IMR-90 (cell line): ENCODE measurements around the gene CCDC60. TPM values are rescaled to one million over a fixed set of nuclear protein-coding genes. Genes with fewer than 3 reads are reported as not detected.

Experiments
- ATAC-seq: fragments of 200-7000 bp; cut with Tn5 transposase; 2 replicates; pipeline ENCODE4 v1.9.1; 2020; ENCODE audit warnings: low read depth, mild to moderate bottlenecking, moderate library complexity
- BruUV-seq: library from RNA; stranded (reverse); fragments of 400-500 nt; replicated peaks from 2 replicates; lab custom pipeline; 2021; lab: Mats Ljungman, UMichigan
- CTCF ChIA-PET: fragments of 300-600 bp; formaldehyde crosslinking; extraction: SDS; loops from one replicate; lab custom pipeline; 2021; ENCODE audit warnings: antibody characterized with exemption; lab: Yijun Ruan, JAX
- POLR2A ChIA-PET: fragments of 300-600 bp; sonication (Branson Sonifier 250); formaldehyde crosslinking; loops from one replicate; lab custom pipeline; 2022; ENCODE audit warnings: antibody characterized with exemption; ENCODE audit not compliant: unreplicated experiment; lab: Charles Lee
- DNase-seq: peaks from one replicate; pipeline ENCODE4 v3.0.0; 2013
- H2AFZ ChIP-seq: replicated peaks from 2 replicates; pipeline ENCODE3; 2013; ENCODE audit warnings: low read length, mild to moderate bottlenecking; ENCODE audit not compliant: poor library complexity
- H2AK5ac ChIP-seq: 2 replicates; pipeline ENCODE4 v1.6.1; 2013; ENCODE audit warnings: low read depth, low read length, inconsistent platforms
- H2AK9ac ChIP-seq: replicated peaks from 2 replicates; pipeline ENCODE3; 2013; ENCODE audit warnings: mild to moderate bottlenecking, low read depth, low read length, moderate library complexity; ENCODE audit not compliant: poor library complexity
- H2BK120ac ChIP-seq: 2 replicates; pipeline ENCODE4 v1.6.1; 2013; ENCODE audit warnings: low read depth, low read length, inconsistent platforms
- H2BK15ac ChIP-seq: 3 replicates; pipeline ENCODE4 v1.6.1; 2013; ENCODE audit warnings: low read depth, low read length, inconsistent platforms
- H2BK20ac ChIP-seq: 2 replicates; pipeline ENCODE4 v1.6.1; 2013; ENCODE audit warnings: low read depth, mild to moderate bottlenecking, inconsistent platforms, low read length, moderate library complexity
- H2BK5ac ChIP-seq: 2 replicates; pipeline ENCODE4 v1.6.1; 2013; ENCODE audit warnings: mild to moderate bottlenecking, low read depth, low read length, inconsistent platforms; ENCODE audit not compliant: poor library complexity, severe bottlenecking
- H3K14ac ChIP-seq: replicated peaks from 2 replicates; pipeline ENCODE4 v1.6.1; 2013; ENCODE audit warnings: low read depth, low read length, inconsistent platforms
- H3K18ac ChIP-seq: 2 replicates; pipeline ENCODE4 v1.6.1; 2013; ENCODE audit warnings: low read depth, low read length, control low read depth
- H3K23ac ChIP-seq: 2 replicates; pipeline ENCODE4 v1.6.1; 2013; ENCODE audit warnings: low read depth, low read length, inconsistent platforms
- H3K27ac ChIP-seq: 2 replicates; pipeline ENCODE4 v1.5.1; 2013; ENCODE audit warnings: mild to moderate bottlenecking, control low read depth, low read length; ENCODE audit not compliant: insufficient read depth
- H3K27me3 ChIP-seq: 2 replicates; pipeline ENCODE4 v1.6.1; 2013; ENCODE audit warnings: low read length; ENCODE audit not compliant: control insufficient read depth, insufficient read depth
- H3K36me3 ChIP-seq: 2 replicates; pipeline ENCODE4 v1.6.1; 2013; ENCODE audit warnings: low read length, mixed read lengths; ENCODE audit not compliant: control insufficient read depth, insufficient read depth
- H3K4ac ChIP-seq: 2 replicates; pipeline ENCODE4 v1.6.1; 2013; ENCODE audit warnings: low read depth, low read length, inconsistent platforms
- H3K4me1 ChIP-seq: 2 replicates; pipeline ENCODE4 v1.6.1; 2013; ENCODE audit warnings: low read length, mixed read lengths; ENCODE audit not compliant: control insufficient read depth, insufficient read depth
- H3K4me2 ChIP-seq: 2 replicates; pipeline ENCODE4 v1.6.1; 2013; ENCODE audit warnings: low read depth, mild to moderate bottlenecking, control low read depth, low read length, moderate library complexity
- H3K4me3 ChIP-seq: 2 replicates; pipeline ENCODE4 v1.5.1; 2013; ENCODE audit warnings: low read depth, mild to moderate bottlenecking, control low read depth, low read length, moderate library complexity; ENCODE audit not compliant: insufficient read depth
- H3K56ac ChIP-seq: 2 replicates; pipeline ENCODE4 v1.6.1; 2013; ENCODE audit warnings: low read length, inconsistent platforms; ENCODE audit not compliant: insufficient read depth; ENCODE audit errors: extremely low read depth
- H3K79me1 ChIP-seq, 2 experiments: 2 replicates each; pipeline ENCODE4 v1.6.1; 2013; ENCODE audit warnings: low read length in 2 of 2, inconsistent platforms in 1 of 2, low read depth in 1 of 2
- H3K9ac ChIP-seq: 2 replicates; pipeline ENCODE4 v1.6.1; 2013; ENCODE audit warnings: low read depth, low read length, control low read depth
- H3K9me1 ChIP-seq: 2 replicates; pipeline ENCODE4 v1.6.1; 2013; ENCODE audit warnings: low read length, inconsistent platforms; ENCODE audit not compliant: insufficient read depth
- H3K9me3 ChIP-seq: 2 replicates; pipeline ENCODE4 v1.6.1; 2013; ENCODE audit warnings: low read length; ENCODE audit not compliant: control insufficient read depth, insufficient read depth
- H4K20me1 ChIP-seq: 2 replicates; pipeline ENCODE4 v1.6.1; 2013; ENCODE audit warnings: low read length, inconsistent platforms; ENCODE audit not compliant: insufficient read depth
- H4K5ac ChIP-seq: 2 replicates; pipeline ENCODE4 v1.6.1; 2013; ENCODE audit warnings: mild to moderate bottlenecking, low read depth, low read length, control low read depth
- H4K8ac ChIP-seq, 2 experiments: 2 replicates each; pipeline ENCODE4 v1.6.1; 2013; ENCODE audit warnings: low read depth in 2 of 2, low read length in 2 of 2, control low read depth in 1 of 2, inconsistent platforms in 1 of 2
- H4K91ac ChIP-seq: 2 replicates; pipeline ENCODE4 v1.6.1; 2013; ENCODE audit warnings: low read depth, low read length, inconsistent platforms; ENCODE audit not compliant: insufficient read depth
- BHLHE40 ChIP-seq: fragments of 150-350 bp; IDR thresholded peaks from 2 replicates; pipeline ENCODE4 v1.6.1; 2016; ENCODE audit warnings: mild to moderate bottlenecking, low read depth, low read length
- CHD1 ChIP-seq: IDR thresholded peaks from 2 replicates; pipeline ENCODE4 v1.6.1; 2012; ENCODE audit warnings: low read depth, low read length, improper control_type of control experiment
- CTCF ChIP-seq: conservative IDR thresholded peaks from 2 replicates; pipeline ENCODE4 v1.5.1; 2012; ENCODE audit warnings: mild to moderate bottlenecking, low read depth, low read length, improper control_type of control experiment
- ELK1 ChIP-seq: fragments of 150-350 bp; IDR thresholded peaks from 2 replicates; pipeline ENCODE4 v1.6.1; 2016; ENCODE audit warnings: low read depth, mild to moderate bottlenecking, low read length, moderate library complexity, borderline replicate concordance
- FOS ChIP-seq: fragments of 150-350 bp; IDR thresholded peaks from 2 replicates; pipeline ENCODE4 v1.6.1; 2016; ENCODE audit warnings: low read depth, low read length
- MAFK ChIP-seq: IDR thresholded peaks from 2 replicates; pipeline ENCODE4 v1.6.1; 2012; ENCODE audit warnings: low read depth, low read length, improper control_type of control experiment
- MAZ ChIP-seq: IDR thresholded peaks from 2 replicates; pipeline ENCODE4 v1.6.1; 2012; ENCODE audit warnings: low read depth, mild to moderate bottlenecking, low read length, improper control_type of control experiment, moderate library complexity, borderline replicate concordance
- MXI1 ChIP-seq: IDR thresholded peaks from 2 replicates; pipeline ENCODE4 v1.6.1; 2012; ENCODE audit warnings: low read depth, mild to moderate bottlenecking, low read length, moderate library complexity, borderline replicate concordance
- NFE2L2 ChIP-seq: fragments of 150-350 bp; IDR thresholded peaks from 2 replicates; pipeline ENCODE4 v1.6.1; 2016; ENCODE audit warnings: low read depth, mild to moderate bottlenecking, low read length
- POLR2A ChIP-seq: IDR thresholded peaks from 2 replicates; pipeline ENCODE4 v1.6.1; 2012; ENCODE audit warnings: mild to moderate bottlenecking, low read depth, low read length
- RAD21 ChIP-seq: IDR thresholded peaks from 2 replicates; pipeline ENCODE4 v1.6.1; 2012; ENCODE audit warnings: low read length, improper control_type of control experiment
- RFX5 ChIP-seq: IDR thresholded peaks from 2 replicates; pipeline ENCODE4 v1.8.0; 2012; ENCODE audit warnings: low read depth, mild to moderate bottlenecking, low read length, moderate library complexity
- SMC3 ChIP-seq: fragments of 150-350 bp; IDR thresholded peaks from 2 replicates; pipeline ENCODE4 v1.6.1; 2016; ENCODE audit warnings: low read depth, mild to moderate bottlenecking, antibody characterized with exemption, low read length, moderate library complexity
- WGBS, 2 experiments: methylation state at CpG; one replicate each; pipeline versions ENCODE4 v1.1.5 to v1.1.7; 2013; ENCODE audit warnings: missing lambda C conversion rate in 2 of 2; ENCODE audit not compliant: insufficient read length in 1 of 2; ENCODE audit errors: extremely low coverage in 2 of 2; 5-methylcytosine and 5-hydroxymethylcytosine counted together
- dilution Hi-C: fragments of 300-500 bp; cut with HindIII; formaldehyde crosslinking; loops from one replicate; pipeline ENCODE4 v1.14.3; 2018; ENCODE audit warnings: low sequenced_read_pairs; ENCODE audit not compliant: unreplicated experiment
- in situ Hi-C: fragments of 300-500 bp; cut with MboI; formaldehyde crosslinking; loops from 3 replicates; pipeline ENCODE4 v1.14.3; 2019; ENCODE audit warnings: low sequenced_read_pairs, inconsistent platforms, mixed read lengths
- intact Hi-C: fragments of 100-400 bp; cut with micrococcal nuclease; formaldehyde crosslinking; loops from 2 replicates; pipeline ENCODE4 v1.10.0; 2022
- polyA plus RNA-seq, 3 experiments: library from polyadenylated mRNA; depleted of rRNA; stranded (reverse); fragments of >200 nt; gene quantifications; 2 replicates each; pipeline ENCODE4 v1.2.3, GENCODE V29; 2012; ENCODE audit warnings: low replicate concordance in 1 of 3
- total RNA-seq: library from RNA; depleted of rRNA; stranded (reverse); fragments of >200 nt; gene quantifications from 2 replicates; pipeline ENCODE4 v1.2.3, GENCODE V29; 2012

The CCDC60 gene
- total and polyA plus RNA-seq, 2 of the 4 experiments (the other 2 are of a cell fraction) = not detected

- in situ Hi-C loops (no loop called here), intact Hi-C loops (no loop called here), dilution Hi-C loops (no loop called here)
- Histone ChIP-seq H4K91ac (no peak overlapping the region), H2AK9ac (no peak overlapping the region), H3K9me3 (peaks cover 22% of the 10 kb centered on the region), H2AK5ac (no peak overlapping the region), H3K4me3 (no peak overlapping the region), H3K23ac (no peak overlapping the region), H4K20me1 (no peaks in the 10 kb centered on the region), H3K4me1 (no peaks in the 10 kb centered on the region), H3K27ac (no peak overlapping the region), H3K14ac (no peak overlapping the region), H3K79me1 (no peaks in the 10 kb centered on the region), H3K56ac (no peak overlapping the region), H3K4ac (no peak overlapping the region), H3K9ac (no peak overlapping the region), H2BK15ac (no peak overlapping the region), H3K18ac (no peak overlapping the region), H2BK5ac (no peak overlapping the region), H2BK20ac (no peak overlapping the region), H3K9me1 (no peaks in the 10 kb centered on the region), H3K36me3 (no peaks in the 10 kb centered on the region), H3K27me3 (no peaks in the 10 kb centered on the region), H3K4me2 (no peak overlapping the region), H2AFZ (no peak overlapping the region), H4K5ac (no peak overlapping the region), H2BK120ac (no peak overlapping the region), H4K8ac (no peak overlapping the region)
- POLR2A ChIA-PET = no interaction called here
- BruUV-seq = no TSS peak
- no peak for ATAC-seq
- no peak for TF ChIP-seq NFE2L2
- TF ChIP-seq ELK1 = no peak
- TF ChIP-seq RAD21 = no peak
- no peak for TF ChIP-seq POLR2A
- no peak for TF ChIP-seq CTCF
- no peak for TF ChIP-seq BHLHE40
- TF ChIP-seq CHD1 = no peak
- TF ChIP-seq RFX5 = no peak
- no peak for TF ChIP-seq SMC3
- TF ChIP-seq MXI1 = no peak
- TF ChIP-seq MAZ = no peak
- TF ChIP-seq FOS = no peak
- no peak for TF ChIP-seq MAFK
- CTCF ChIA-PET = no interaction called here
- WGBS, 2 experiments = 40% methylated on average over 1 of the region's 10 CpGs; no CpG with 5 or more reads in 1 of the 2 experiments
- DNase-seq = no peak
Measured at GRCh38 chr12:119397540-119397939, 63.0 kb downstream of the CCDC60 start.
